ENCODE measurements around the gene TET1.
"Not testable (repeated sequence)": the region's sequence is repeated elsewhere in the genome, so short reads cannot be mapped to it uniquely, and the experiment has no call there.

TET1 gene

GRCh38 chr10:68560186-68560942 lies at the start of gene TET1:
Gene TET1, plus strand, starts transcription at chr10:68560337. Its CDS starts 12,002 bp downstream, at chr10:68572339.
- DNase-seq (ENCODE audit: low read depth): no peak

DNA sequence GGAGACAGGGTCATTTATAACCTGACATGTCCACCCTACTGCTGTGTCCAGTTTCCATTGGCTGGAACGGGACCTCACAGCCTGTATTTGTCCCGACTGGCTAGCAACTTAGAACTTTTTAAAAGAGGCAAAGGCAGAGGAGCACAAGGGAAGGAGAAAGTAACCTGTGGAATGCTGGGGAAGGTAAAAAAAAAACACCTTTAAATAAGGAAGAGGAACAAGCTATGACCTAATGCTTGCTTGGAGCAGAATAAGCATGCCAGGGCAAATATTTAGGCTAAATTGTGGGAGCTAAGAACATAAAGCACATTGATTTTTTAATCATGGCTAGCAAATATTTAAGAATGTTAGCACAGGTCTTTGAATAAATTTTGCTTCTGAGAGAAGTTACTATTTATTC lies 43.9 kb upstream of the TET1 start:
- DNase-seq (ENCODE audit: low read depth): not testable (repeated sequence)

DNA sequence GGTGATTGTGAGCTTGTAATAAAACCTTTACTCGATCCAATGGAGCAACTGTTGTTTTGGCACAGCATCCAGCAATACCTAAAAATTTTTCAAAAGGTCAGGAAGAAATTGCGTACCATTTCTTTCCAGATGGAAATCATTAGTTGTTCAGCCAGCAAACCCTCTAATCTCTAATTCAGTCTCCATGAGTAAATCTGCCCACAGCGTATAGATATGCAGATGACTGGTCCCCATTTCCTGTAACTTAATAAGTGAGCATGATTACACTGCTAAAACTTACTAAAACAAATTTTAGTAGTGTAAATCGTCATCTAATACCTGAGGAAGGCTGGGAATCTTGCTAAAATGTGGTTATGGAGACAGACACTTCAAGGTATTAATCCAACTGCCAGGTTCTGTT lies 43.4 kb upstream of the TET1 start:
- DNase-seq (ENCODE audit: low read depth): no peak

GRCh38 chr10:68517188-68517587 lies 42.9 kb upstream of the TET1 start:
- no peak for DNase-seq (ENCODE audit: low read depth)

DNA sequence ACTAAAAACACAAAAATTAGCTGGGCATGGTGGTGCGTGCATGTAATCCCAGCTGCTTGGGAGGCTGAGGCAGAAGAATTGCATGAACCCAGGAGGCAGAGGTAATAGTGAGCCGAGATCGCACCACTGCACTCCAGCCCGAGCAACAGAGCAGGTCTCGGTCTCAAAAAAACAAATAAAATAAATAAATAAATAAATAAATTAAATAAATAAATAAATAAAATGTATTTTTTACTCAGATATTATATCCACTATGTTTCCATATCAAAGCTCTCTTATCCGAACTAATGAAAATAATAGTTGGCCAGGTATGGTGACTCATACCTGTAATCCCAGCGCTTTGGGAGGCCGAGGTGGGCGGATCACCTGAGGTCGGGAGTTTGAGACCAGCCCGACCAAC lies 41.5 kb upstream of the TET1 start:
- not testable (repeated sequence) for DNase-seq (ENCODE audit: low read depth)

GRCh38 chr10:68525490-68526038 lies 34.6 kb upstream of the TET1 start:
- not testable (repeated sequence) for DNase-seq (ENCODE audit: low read depth)

GRCh38 chr10:68526634-68527307 lies 33.4 kb upstream of the TET1 start:
- no peak for DNase-seq (ENCODE audit: low read depth)

- no peak for DNase-seq (ENCODE audit: low read depth)
Measured at GRCh38 chr10:68536973-68537372, 23.2 kb upstream of the TET1 start.

- no peak for DNase-seq (ENCODE audit: low read depth)
Measured at GRCh38 chr10:68537796-68538195, 22.3 kb upstream of the TET1 start.

DNA sequence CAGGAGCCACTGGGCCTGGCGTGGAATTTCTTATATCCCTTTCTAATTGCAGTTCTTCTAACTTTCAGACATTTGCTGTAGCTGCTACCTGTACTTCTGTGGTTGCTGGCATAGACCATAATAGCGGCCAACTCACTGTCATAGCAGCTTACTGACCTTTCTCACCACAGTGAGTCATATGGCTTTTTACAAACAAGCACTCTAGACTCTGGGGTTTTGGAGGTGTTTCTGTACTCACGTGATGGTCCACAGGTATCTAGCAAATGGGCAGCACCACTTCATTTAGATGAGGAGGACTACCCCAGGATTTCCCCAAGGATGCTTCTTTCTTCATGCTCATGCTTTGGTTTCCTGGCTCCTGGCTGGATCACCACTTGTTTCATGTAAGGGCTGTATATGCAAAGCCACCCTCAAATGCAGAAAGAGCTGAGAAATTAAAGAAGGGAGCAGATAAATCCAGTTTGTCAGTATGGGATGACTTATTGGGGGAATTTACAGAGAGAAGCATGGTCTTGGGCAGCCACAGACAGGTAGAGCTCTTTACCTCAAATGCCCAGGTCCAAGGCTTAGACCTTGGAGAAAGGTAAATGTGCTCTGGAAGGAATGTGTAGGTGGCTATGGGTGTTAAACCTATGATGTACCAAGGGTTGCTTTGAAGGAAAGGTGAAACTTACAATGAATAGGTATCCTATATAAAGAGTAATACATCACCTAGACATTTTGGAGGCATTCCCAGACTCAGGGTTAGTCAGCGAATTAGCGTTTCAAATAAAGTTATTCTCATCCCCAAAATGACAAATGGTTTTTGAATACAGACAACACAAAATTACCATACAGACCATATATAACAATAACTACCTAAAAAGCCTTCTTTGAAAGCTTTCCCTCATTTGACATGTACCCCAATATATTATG lies 16.9 kb upstream of the TET1 start:
- no peak for DNase-seq (ENCODE audit: low read depth)

DNA sequence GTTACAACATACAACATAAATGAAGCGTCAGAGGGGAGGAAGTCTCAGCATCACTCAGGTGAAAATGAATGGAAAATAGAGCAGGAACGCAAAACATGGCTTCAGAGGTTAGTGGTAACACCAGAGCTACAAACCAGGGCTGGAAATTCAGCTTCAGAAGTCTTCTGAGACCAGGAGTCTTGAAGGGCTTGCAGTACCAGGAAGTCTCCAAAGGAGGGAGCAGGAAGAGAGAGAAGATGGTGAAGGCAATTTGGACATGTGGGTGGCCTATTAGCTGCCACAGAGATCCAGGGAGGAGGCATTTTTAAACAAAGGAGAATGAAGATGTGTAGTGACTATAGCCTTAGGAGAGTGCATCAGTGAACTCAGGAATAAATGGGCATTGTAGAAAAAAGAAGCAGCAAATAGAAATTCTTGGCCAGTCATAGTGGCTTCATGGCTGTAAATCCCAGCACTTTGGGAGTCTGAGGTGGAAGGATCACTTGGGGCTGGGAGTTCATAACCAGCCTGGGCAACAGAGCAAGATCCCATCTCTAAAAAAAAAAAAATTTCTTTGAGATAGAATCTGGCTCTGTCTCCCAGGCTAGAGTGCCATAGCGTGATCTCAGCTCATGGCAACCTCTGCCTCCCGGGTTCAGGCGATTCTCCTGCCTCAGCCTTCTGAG lies 9.3 kb upstream of the TET1 start:
- no peak for DNase-seq (ENCODE audit: low read depth)

DNA sequence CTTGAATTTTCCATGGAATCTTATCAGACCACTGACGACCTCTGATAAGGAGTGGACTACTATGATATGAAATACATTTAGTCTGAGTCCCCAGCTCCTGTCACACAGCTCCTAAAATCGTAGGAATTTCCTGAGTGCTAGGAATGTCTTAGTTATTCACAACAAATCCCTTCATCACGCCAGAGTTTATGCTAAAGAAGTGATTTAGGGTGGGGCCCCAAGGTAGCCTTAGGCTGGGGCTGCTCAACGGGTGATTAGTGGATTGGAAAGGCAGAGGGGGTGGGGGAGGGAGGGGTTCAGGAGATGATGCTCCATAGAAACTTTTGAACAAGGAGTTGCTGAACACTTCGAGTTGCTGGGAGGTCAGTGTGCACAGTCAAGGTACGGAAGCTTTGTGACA lies 7.0 kb upstream of the TET1 start:
- no peak for DNase-seq (ENCODE audit: low read depth)

- DNase-seq (ENCODE audit: low read depth): no peak
Measured at GRCh38 chr10:68553599-68553998, 6.5 kb upstream of the TET1 start.

DNA sequence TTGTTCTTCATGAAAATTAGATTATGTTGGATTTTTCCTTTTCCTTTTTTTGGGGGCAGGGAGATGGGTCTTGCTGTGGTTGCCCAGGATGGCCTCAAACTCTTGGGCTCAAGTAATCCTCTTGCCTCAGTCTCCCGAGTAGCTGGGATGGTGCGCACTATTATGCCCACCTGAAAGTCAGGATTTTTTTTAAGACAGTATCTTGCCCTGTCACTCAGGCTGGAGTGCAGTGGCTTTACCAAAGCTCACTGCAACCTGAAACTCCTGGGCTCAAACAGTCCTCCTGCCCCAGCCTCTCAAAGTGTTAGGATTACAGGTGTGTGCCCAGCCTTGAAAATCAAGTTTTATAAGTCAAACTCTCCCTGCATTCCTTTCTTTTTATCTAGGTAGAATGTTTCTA lies 1.7 kb upstream of the TET1 start:
- DNase-seq (ENCODE audit: low read depth): no peak

DNA sequence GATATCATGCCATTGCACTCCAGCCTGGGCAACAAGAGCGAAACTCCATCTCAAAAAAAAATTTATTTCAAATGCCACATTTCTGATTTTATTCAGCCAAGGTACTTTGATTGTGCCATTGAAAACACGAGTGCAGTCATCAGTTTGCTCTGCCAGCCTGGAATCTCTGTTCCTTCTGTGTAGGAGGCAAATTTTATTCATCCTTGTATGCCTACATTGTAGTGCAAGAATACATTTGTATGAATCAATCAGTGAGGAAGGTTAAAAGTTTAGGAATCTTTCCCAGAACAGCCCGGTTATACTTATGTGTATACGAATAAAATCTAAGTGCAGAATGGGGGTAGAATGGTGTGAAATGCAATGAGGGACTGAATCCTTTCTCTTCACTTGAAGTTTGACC lies 886 bp upstream of the TET1 start:
- DNase-seq (ENCODE audit: low read depth): no peak

GRCh38 chr10:68559841-68560185 lies 324 bp upstream of the TET1 start:
- DNase-seq (ENCODE audit: low read depth): no peak

- DNase-seq (ENCODE audit: low read depth): no peak
Measured at GRCh38 chr10:68560943-68561864, 1.1 kb downstream of the TET1 start.

GRCh38 chr10:68561865-68562649 lies 1.9 kb downstream of the TET1 start:
- no peak for DNase-seq (ENCODE audit: low read depth)

- no peak for DNase-seq (ENCODE audit: low read depth)
Measured at GRCh38 chr10:68562661-68563570, 2.8 kb downstream of the TET1 start.

Measured in stimulated activated CD8-positive, alpha-beta memory T cell treated with anti-CD3 and anti-CD28 coated beads, Interleukin-15, amount 100 ng/mL, for 1 hour (primary cell).